Mucosa of stomach (tissue), 1 donor: Measurements from ENCODE around the gene BTN3A1.
"Not testable (repeated sequence)": the region's sequence is repeated elsewhere in the genome, so short reads cannot be mapped to it uniquely, and the experiment has no call there.

ENCODE experiments used
- H3K27me3 ChIP-seq: one replicate; pipeline ENCODE4 v1.7.0; 2013; ENCODE audit warnings: mild to moderate bottlenecking, low read length; ENCODE audit not compliant: control insufficient read depth, insufficient read depth
- H3K36me3 ChIP-seq: one replicate; pipeline ENCODE4 v1.7.0; 2013; ENCODE audit warnings: low read length; ENCODE audit not compliant: control insufficient read depth, insufficient read depth
- H3K4me1 ChIP-seq: one replicate; pipeline ENCODE4 v1.7.0; 2013; ENCODE audit warnings: mild to moderate bottlenecking, low read length; ENCODE audit not compliant: control insufficient read depth, insufficient read depth
- H3K4me3 ChIP-seq: one replicate; pipeline ENCODE4 v1.7.0; 2013; ENCODE audit warnings: low read length
- H3K9ac ChIP-seq: one replicate; pipeline ENCODE4 v1.7.0; 2013; ENCODE audit warnings: mild to moderate bottlenecking, low read length, moderate library complexity
- H3K9me3 ChIP-seq: one replicate; pipeline ENCODE4 v1.7.0; 2013; ENCODE audit warnings: mild to moderate bottlenecking, low read length, moderate library complexity; ENCODE audit not compliant: control insufficient read depth
- donor health status: Pancreatic carcinoma.

BTN3A1 gene

GRCh38 chr6:26401987-26402658 is at the start of gene BTN3A1:
TSS of gene BTN3A1 (plus strand) at chr6:26402275. CDS start at chr6:26405564, 3,289 bp downstream.
- Histone ChIP-seq H3K36me3 (no peaks in the 10 kb centered on the region), H3K9ac (peak within 1 kb of the TSS; percentile 87), H3K9me3 (no peaks in the 10 kb centered on the region), H3K4me3 (peak within 1 kb of the TSS; percentile 83), H3K27me3 (no peaks in the 10 kb centered on the region), H3K4me1 (peaks cover 8% of the 10 kb centered on the region)

GRCh38 chr6:26352315-26352714 is 49.8 kb upstream of the BTN3A1 start:
- Histone ChIP-seq H3K4me3 (no peak overlapping the region), H3K9me3 (no peaks in the 10 kb centered on the region), H3K27me3 (no peaks in the 10 kb centered on the region), H3K36me3 (no peaks in the 10 kb centered on the region), H3K4me1 (no peaks in the 10 kb centered on the region), H3K9ac (no peak overlapping the region)

- Histone ChIP-seq H3K36me3 (no peaks in the 10 kb centered on the region), H3K4me3 (no peak overlapping the region), H3K9me3 (no peaks in the 10 kb centered on the region), H3K4me1 (no peaks in the 10 kb centered on the region), H3K9ac (no peak overlapping the region), H3K27me3 (no peaks in the 10 kb centered on the region)
These were observed 47.9 kb upstream of the BTN3A1 start for GRCh38 chr6:26354162-26354561.

- Histone ChIP-seq H3K9me3 (no peaks in the 10 kb centered on the region), H3K36me3 (no peaks in the 10 kb centered on the region), H3K4me1 (no peaks in the 10 kb centered on the region), H3K4me3 (no peak overlapping the region), H3K9ac (no peak overlapping the region), H3K27me3 (no peaks in the 10 kb centered on the region)
These were observed 46.7 kb upstream of the BTN3A1 start for GRCh38 chr6:26355366-26355765.

- H3K36me3 ChIP-seq, H3K9me3 ChIP-seq, H3K4me1 ChIP-seq, H3K9ac ChIP-seq, H3K27me3 ChIP-seq, H3K4me3 ChIP-seq: not testable (repeated sequence)
These were observed 44.5 kb upstream of the BTN3A1 start for GRCh38 chr6:26357543-26357942.

GRCh38 chr6:26358511-26358981 is 43.5 kb upstream of the BTN3A1 start:
- Histone ChIP-seq H3K9ac (no peak overlapping the region), H3K27me3 (no peaks in the 10 kb centered on the region), H3K9me3 (no peaks in the 10 kb centered on the region), H3K4me1 (no peaks in the 10 kb centered on the region), H3K36me3 (no peaks in the 10 kb centered on the region), H3K4me3 (no peak overlapping the region)

- Histone ChIP-seq H3K36me3 (no peaks in the 10 kb centered on the region), H3K9ac (no peak overlapping the region), H3K4me1 (peaks cover 6% of the 10 kb centered on the region)
These were observed 42.3 kb upstream of the BTN3A1 start for GRCh38 chr6:26359765-26360164.

GRCh38 chr6:26360451-26361416 is 41.3 kb upstream of the BTN3A1 start:
- Histone ChIP-seq H3K4me3 (no peak overlapping the region), H3K9me3 (no peaks in the 10 kb centered on the region), H3K27me3 (no peaks in the 10 kb centered on the region), H3K4me1 (peaks cover 6% of the 10 kb centered on the region), H3K9ac (no peak overlapping the region), H3K36me3 (no peaks in the 10 kb centered on the region)

More at GRCh38 chr6:26359765-26360164, 42.3 kb upstream of the BTN3A1 start:
- Histone ChIP-seq H3K27me3 (no peaks in the 10 kb centered on the region), H3K9me3 (no peaks in the 10 kb centered on the region), H3K4me3 (no peak overlapping the region)

- no peaks in the 10 kb centered on the region for H3K36me3 ChIP-seq
- peaks cover 9% of the 10 kb centered on the region for H3K4me1 ChIP-seq
- no peak overlapping the region for H3K4me3 ChIP-seq
- no peaks in the 10 kb centered on the region for H3K9me3 ChIP-seq
- H3K27me3 ChIP-seq, result no peaks in the 10 kb centered on the region
- no peak overlapping the region for H3K9ac ChIP-seq
These were observed 40.5 kb upstream of the BTN3A1 start for GRCh38 chr6:26361544-26361943.

- Histone ChIP-seq H3K27me3 (no peaks in the 10 kb centered on the region), H3K36me3 (no peaks in the 10 kb centered on the region), H3K9me3 (no peaks in the 10 kb centered on the region), H3K4me3 (no peak overlapping the region), H3K4me1 (peaks cover 12% of the 10 kb centered on the region), H3K9ac (no peak overlapping the region)
These were observed 39.8 kb upstream of the BTN3A1 start for GRCh38 chr6:26362093-26362835.

GRCh38 chr6:26362836-26363220 is 39.2 kb upstream of the BTN3A1 start:
- H3K9me3 ChIP-seq, result no peaks in the 10 kb centered on the region
- no peaks in the 10 kb centered on the region for H3K36me3 ChIP-seq
- no peaks in the 10 kb centered on the region for H3K27me3 ChIP-seq
- no peak overlapping the region for H3K9ac ChIP-seq
- H3K4me3 ChIP-seq, result no peak overlapping the region
- H3K4me1 ChIP-seq, result peaks cover 12% of the 10 kb centered on the region
